Stimulated activated CD4-positive, alpha-beta T cell treated with anti-CD3 and anti-CD28 coated beads, Interleukin-4, amount 100 ng/mL, for 4 hours (primary cell): ENCODE results near the gene CUX1.

Experiments used
- DNase-seq, 2 experiments: peaks; one replicate each; pipeline ENCODE4 v3.0.0-alpha.2; 2020

CUX1 gene

GRCh38 chr7:102055181-102055976 is 238.0 kb downstream of the CUX1 start:
- no peak for DNase-seq

- DNase-seq = no peak
These were observed 242.1 kb downstream of the CUX1 start for GRCh38 chr7:102059524-102059923.

GRCh38 chr7:102061354-102061945 is 244.0 kb downstream of the CUX1 start:
- DNase-seq = no peak

- no peak for DNase-seq
These were observed 244.6 kb downstream of the CUX1 start for GRCh38 chr7:102061981-102062390.

GRCh38 chr7:102063690-102064180 is 246.3 kb downstream of the CUX1 start:
- no peak for DNase-seq

- no peak for DNase-seq
These were observed 247.1 kb downstream of the CUX1 start for GRCh38 chr7:102064361-102065025.

- DNase-seq = no peak
These were observed 247.8 kb downstream of the CUX1 start for GRCh38 chr7:102065226-102065625.

- DNase-seq = no peak
These were observed 249.1 kb downstream of the CUX1 start for GRCh38 chr7:102066476-102066875.

- no peak for DNase-seq
These were observed 251.4 kb downstream of the CUX1 start for GRCh38 chr7:102068846-102069245.

- no peak for DNase-seq
These were observed 252.7 kb downstream of the CUX1 start for GRCh38 chr7:102069931-102070629.

GRCh38 chr7:102072003-102072402 is 254.6 kb downstream of the CUX1 start:
- no peak for DNase-seq

GRCh38 chr7:102072636-102073209 is 255.3 kb downstream of the CUX1 start:
- DNase-seq = no peak

- no peak for DNase-seq
These were observed 256.8 kb downstream of the CUX1 start for GRCh38 chr7:102073931-102074880.

- no peak for DNase-seq
These were observed 257.7 kb downstream of the CUX1 start for GRCh38 chr7:102075126-102075525.

- no peak for DNase-seq
These were observed 258.2 kb downstream of the CUX1 start for GRCh38 chr7:102075553-102076135.

- DNase-seq = no peak
These were observed 259.7 kb downstream of the CUX1 start for GRCh38 chr7:102077081-102077480.

GRCh38 chr7:102079140-102080018 is 262.0 kb downstream of the CUX1 start:
- DNase-seq = no peak

- no peak for DNase-seq
These were observed 262.6 kb downstream of the CUX1 start for GRCh38 chr7:102080019-102080433.

- no peak for DNase-seq
These were observed 263.2 kb downstream of the CUX1 start for GRCh38 chr7:102080434-102081243.
